ENCODE data around the gene FRMD4A. TPM values are rescaled to one million over a fixed set of nuclear protein-coding genes. Genes with fewer than 3 reads are reported as not detected.

The FRMD4A gene
- total and polyA plus RNA-seq, 3 donors from 2014 or later = 15.0 to 20.8 (median 18.7) TPM

DNA sequence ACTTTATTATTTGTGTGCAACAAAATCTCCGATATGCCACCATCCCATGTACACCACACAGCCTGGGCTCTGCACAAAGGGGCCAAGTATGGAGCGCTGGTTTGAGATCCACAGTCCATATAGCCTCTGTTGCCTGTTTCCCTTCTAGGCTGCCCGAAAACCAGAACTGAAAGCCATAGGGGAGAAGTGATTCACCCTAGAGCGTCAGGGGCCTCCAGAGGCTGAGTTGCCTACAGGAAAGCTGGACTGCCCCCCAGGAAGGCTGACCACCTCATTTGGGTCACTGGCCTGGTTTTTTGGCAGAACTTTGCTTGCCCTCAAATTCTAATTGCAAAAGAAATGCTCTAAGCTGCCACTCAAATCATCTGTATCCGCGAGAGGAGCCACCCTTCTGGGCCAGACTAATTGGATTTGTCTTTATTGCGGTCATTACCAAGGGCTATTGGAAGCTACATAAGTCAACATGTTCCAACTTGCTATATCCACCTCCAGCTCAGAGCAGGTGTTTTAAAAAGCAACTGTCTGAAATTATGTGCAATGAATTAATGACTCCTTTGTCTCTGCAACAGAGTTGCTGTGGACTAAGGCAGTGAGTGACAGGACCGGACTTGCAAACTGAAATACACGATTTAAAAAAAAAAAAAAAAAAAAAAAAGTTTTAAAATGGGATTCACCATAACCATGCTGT lies 28.3 kb upstream of the FRMD4A start:
- 76 to 84% methylated on average over 9 of the region's 9 CpGs for WGBS, 2 donors
- H3K36me3 ChIP-seq (ENCODE audit: low read depth, missing control alignments) = no peaks in the 10 kb centered on the region
- no peaks in the 10 kb centered on the region for H3K9me3 ChIP-seq
- TF ChIP-seq POLR2A (IDR thresholded peaks at IDR 0.05) = no peak
- H3K27me3 ChIP-seq = no peaks in the 10 kb centered on the region
- intact Hi-C loops (cut with DNase I; ENCODE audit: low total_unique reads) = no loop called here
- no peak overlapping the region for H3K4me3 ChIP-seq
- H3K4me1 ChIP-seq = no peaks in the 10 kb centered on the region
- no peak overlapping the region for H3K27ac ChIP-seq
- no peak for DNase-seq

DNA sequence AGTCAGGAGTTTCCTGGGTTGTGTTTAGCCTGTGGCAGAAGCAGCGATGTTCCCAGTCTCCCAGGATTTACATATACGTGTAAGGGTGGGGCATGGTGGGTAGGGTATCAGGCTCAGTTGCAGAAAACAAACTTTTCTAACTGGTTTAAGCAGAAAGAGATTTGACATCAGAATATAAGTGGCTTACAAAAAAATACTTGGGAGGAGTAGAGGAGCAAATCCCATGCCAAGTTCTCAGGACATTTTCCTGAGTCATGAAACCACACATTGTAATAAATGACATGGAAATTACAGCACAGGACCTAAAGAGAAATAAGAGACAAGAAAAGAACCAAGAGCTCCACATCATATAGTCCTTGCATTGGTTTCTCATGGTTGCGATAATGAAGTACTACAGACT lies 26.2 kb upstream of the FRMD4A start:
- H3K27me3 ChIP-seq = no peaks in the 10 kb centered on the region
- intact Hi-C loops (cut with DNase I; ENCODE audit: low total_unique reads) = no loop called here
- no peaks in the 10 kb centered on the region for H3K4me1 ChIP-seq
- H3K4me3 ChIP-seq = no peak overlapping the region
- H3K36me3 ChIP-seq (ENCODE audit: low read depth, missing control alignments) = no peaks in the 10 kb centered on the region
- no peaks in the 10 kb centered on the region for H3K9me3 ChIP-seq
- TF ChIP-seq, protein P1, sequence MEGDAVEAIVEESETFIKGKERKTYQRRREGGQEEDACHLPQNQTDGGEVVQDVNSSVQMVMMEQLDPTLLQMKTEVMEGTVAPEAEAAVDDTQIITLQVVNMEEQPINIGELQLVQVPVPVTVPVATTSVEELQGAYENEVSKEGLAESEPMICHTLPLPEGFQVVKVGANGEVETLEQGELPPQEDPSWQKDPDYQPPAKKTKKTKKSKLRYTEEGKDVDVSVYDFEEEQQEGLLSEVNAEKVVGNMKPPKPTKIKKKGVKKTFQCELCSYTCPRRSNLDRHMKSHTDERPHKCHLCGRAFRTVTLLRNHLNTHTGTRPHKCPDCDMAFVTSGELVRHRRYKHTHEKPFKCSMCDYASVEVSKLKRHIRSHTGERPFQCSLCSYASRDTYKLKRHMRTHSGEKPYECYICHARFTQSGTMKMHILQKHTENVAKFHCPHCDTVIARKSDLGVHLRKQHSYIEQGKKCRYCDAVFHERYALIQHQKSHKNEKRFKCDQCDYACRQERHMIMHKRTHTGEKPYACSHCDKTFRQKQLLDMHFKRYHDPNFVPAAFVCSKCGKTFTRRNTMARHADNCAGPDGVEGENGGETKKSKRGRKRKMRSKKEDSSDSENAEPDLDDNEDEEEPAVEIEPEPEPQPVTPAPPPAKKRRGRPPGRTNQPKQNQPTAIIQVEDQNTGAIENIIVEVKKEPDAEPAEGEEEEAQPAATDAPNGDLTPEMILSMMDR (IDR thresholded peaks at IDR 0.05) = no peak
- TF ChIP-seq POLR2A (IDR thresholded peaks at IDR 0.05) = no peak
- WGBS, 2 donors = 93 to 97% methylated on average over 3 of the region's 3 CpGs
- H3K27ac ChIP-seq = no peak overlapping the region
- no peak for DNase-seq

DNA sequence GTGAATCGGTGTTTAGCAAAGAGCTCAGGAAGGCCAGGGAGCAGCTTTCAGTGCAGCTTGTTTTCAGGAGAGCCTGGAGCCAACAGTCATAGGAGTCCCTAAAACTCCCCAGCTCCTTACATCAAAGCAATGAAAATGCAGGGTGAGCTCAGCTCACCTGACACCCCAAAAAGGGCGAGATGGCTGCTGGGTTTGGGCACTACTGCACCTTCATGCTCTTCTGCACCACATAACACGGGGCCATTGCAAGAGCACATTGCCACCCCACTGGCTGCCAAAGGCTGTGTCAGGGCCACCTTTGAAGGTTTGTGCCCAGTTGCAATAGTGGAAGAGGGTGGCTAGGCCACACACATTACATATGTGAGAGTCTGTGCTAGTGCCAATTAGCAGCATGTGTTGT lies 25.0 kb upstream of the FRMD4A start:
- Histone ChIP-seq H3K9me3 (no peaks in the 10 kb centered on the region), H3K4me3 (no peak overlapping the region), H3K27me3 (no peaks in the 10 kb centered on the region), H3K36me3 (ENCODE audit: low read depth, missing control alignments) (no peaks in the 10 kb centered on the region), H3K4me1 (no peaks in the 10 kb centered on the region), H3K27ac (no peak overlapping the region)
- WGBS, 2 donors = 92 to 94% methylated on average over 3 of the region's 3 CpGs
- TF ChIP-seq POLR2A (IDR thresholded peaks at IDR 0.05) = no peak
- TF ChIP-seq, protein P1 (IDR thresholded peaks at IDR 0.05) = no peak
- no peak for DNase-seq
- intact Hi-C loops (cut with DNase I; ENCODE audit: low total_unique reads) = no loop called here

DNA sequence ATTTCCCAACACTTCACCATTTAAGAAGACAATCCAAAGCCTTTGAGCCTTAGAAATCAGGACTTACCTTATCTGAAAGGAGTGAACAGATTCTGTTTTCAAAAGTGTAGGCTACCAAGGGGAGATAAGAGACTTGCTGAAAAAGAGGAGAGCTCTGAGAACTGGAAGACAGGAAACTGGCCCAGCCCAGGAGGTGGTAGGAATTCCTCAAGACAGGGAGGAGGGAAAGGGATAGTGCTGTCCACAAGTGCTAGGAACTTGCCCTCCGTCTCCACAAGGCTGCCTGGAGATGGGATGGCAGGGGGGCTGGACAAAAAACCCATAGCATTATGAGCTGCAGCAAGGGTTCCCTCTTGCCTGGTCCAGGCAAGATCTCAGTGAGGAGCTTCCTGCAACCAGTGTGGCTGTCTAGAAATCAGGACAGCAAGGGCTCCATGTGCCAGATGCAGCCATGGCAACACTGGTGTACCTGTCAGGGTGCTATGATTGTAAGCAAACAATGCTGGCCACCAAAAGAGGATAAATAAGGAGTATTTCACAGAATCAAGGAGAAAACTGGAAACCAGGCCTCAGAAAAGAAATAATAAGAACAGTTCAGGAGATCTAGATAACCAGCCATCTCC lies 22.7 kb upstream of the FRMD4A start:
- intact Hi-C loops (cut with DNase I; ENCODE audit: low total_unique reads) = no loop called here
- no peaks in the 10 kb centered on the region for H3K36me3 ChIP-seq (ENCODE audit: low read depth, missing control alignments)
- no peaks in the 10 kb centered on the region for H3K9me3 ChIP-seq
- H3K27me3 ChIP-seq = no peaks in the 10 kb centered on the region
- no peak for TF ChIP-seq POLR2A (IDR thresholded peaks at IDR 0.05)
- TF ChIP-seq, protein P1 (IDR thresholded peaks at IDR 0.05) = no peak
- no peak overlapping the region for H3K4me3 ChIP-seq
- DNase-seq = no peak
- 90 to 100% methylated on average over 1 of the region's 1 CpG for WGBS, 2 donors
- no peak overlapping the region for H3K27ac ChIP-seq
- H3K4me1 ChIP-seq = no peaks in the 10 kb centered on the region

DNA sequence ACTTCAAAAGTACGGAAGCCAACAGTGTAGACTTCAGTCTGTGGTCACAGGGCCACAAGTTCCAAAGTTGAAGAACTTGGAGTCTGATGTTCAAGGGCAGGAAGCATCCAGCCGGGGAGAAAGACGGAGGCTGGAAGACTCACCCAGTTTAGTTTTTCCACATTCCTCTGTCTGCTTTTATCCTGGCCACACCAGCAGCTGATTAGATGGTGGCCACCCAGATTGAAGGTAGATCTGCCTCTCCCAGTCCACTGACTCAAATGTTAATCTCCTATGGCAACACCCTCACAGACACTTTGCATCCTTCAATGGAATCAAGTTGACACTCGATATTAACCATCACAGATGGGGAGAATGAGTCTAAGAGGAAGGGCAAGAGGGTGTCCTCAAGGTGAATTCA lies 19.3 kb upstream of the FRMD4A start:
- Histone ChIP-seq H3K27ac (no peak overlapping the region), H3K27me3 (no peaks in the 10 kb centered on the region), H3K4me3 (no peak overlapping the region), H3K36me3 (ENCODE audit: low read depth, missing control alignments) (no peaks in the 10 kb centered on the region), H3K4me1 (no peaks in the 10 kb centered on the region), H3K9me3 (no peaks in the 10 kb centered on the region)
- no peak for TF ChIP-seq POLR2A (IDR thresholded peaks at IDR 0.05)
- TF ChIP-seq, protein P1 (IDR thresholded peaks at IDR 0.05) = no peak
- no peak for DNase-seq
- intact Hi-C loops (cut with DNase I; ENCODE audit: low total_unique reads) = no loop called here
- 84 to 95% methylated on average over 4 of the region's 4 CpGs for WGBS, 2 donors

Data from testis (tissue), 3 donors.